GM18907 (cell line): ENCODE results near the gene KCNQ2.

Experiments used
- ATAC-seq: cut with Tn5 transposase; IDR thresholded peaks from one replicate; pipeline ENCODE4 v1.9.1; 2021; ENCODE audit warnings: mild to moderate bottlenecking, moderate library complexity; ENCODE audit not compliant: unreplicated experiment

Gene KCNQ2

GRCh38 chr20:63471717-63471980 is 806 bp downstream of the KCNQ2 start:
- ATAC-seq = no peak

DNA sequence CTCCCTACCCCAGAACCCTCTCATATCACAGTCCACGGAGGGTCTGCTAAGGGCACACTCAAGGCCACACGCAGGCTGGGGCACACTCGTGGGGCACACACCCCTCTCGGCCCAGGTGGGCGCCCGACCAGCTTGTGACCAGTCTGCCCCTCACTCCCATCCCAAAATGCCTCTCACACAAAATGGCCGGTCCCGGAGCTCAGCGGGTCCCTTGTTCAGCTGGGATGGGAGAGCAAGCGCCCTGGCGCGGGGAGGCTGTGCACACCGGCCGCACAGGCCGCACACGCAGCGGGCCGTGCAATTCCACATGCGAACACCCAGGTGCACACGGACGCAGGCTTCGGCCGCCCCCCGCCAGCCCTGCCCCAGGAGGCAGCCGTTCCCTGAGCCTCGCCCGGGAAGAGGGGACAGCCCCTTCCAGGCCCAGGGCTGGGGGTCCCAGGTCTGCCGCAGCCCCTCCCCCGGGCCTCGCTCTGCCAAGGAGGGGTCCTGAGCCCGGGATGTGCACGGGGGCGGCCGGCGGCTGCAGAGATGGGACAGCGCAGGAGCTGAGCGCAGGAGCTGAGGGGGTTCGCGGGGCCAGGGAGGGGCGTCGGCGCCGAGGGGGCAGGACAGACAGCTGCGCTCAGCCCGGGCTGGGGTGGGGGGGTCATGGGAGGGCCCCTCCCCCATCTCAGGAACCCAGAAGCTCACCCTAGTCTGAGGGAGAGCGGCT is 1.3 kb downstream of the KCNQ2 start:
- no peak for ATAC-seq

DNA sequence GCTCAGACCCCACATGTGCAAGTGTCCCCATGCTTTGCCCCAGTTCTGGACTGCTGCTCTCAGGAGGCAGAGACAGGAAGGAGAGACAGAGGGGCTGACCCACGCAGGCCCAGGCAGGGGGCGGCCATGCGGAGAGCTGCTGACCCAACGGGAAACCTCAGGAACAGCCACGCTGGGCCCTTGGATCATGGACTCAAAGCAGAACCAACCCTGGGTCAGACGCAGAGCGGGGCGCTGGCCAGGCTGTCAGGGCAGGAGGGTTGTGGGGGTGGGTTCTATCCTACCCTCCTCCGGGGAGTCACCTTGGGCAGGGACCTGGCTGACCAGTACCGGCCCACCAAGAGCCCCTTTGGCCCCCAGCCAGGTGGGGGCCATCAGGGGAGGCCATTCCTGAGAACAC is 2.0 kb downstream of the KCNQ2 start:
- no peak for ATAC-seq

DNA sequence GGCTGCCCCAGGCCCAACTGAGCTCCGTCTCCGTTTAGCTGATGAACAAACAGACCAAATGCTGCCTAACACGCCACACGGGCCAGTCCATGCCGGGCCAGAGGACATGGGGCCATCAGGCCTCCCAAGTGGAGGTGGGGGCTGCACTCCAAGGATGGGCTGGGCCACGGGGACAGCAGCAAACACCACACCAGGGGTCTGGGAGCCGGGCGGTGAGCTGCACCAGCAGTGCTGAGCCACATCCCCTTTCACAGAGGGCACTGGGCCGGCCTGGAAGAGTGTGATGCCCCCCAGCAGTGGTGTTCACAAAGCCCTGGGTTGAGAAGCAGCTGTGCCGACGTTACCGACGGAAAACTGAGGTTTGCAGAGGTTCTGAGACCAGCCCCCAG is 2.7 kb downstream of the KCNQ2 start:
- ATAC-seq = no peak

DNA sequence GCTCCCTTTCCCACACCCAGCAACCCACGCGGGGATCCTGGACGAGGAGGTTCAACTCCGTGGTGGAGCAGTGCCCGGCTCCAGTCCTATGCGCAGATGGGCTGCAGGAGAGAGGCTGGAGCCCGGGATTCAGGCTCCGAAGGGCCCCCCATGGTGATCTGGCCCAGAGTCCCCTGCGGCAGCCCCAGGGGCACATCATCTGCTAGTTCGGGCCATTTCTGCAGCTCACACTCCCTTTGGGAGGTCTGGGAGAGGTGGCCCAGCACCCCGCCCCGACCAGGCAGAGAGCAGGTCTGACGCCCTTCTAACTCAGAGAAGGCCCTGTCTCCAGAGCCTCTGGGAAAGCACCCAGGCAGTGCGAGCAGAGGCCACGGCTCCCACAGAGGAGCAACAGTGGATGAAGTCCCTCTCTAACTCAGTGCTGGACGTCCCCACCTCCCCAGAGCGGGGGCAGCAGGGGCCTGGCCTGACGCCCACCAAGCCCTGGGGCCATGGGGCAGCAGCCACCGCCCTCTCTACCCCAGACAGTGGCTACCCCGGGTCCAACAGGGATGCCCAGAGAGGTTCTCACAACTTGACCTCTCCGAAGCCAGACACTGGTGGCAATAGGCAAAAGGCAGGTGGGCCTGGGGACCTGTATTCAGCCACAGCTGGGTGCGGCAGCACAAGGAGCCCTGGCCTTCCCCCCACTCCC is 3.3 kb downstream of the KCNQ2 start:
- no peak for ATAC-seq

DNA sequence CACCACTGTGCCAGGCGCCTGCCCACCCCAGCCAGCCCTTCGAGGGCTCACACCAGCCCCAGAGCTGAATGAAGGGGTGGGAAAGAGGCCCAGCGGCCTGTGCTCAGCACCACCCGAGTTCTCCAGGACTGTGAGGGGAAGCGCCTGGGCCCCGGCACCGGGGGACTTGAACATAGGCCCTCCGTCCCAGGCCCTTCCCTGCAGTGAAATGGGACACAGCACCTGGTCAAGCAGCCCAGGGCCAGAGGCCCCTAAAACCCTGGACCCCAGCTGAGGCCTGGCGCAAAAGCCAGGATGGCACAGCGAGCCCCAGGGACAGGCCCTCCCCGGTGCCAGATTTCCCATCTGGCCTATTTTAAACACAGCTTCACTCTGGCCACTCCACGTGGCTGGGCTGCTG is 4.0 kb downstream of the KCNQ2 start:
- ATAC-seq = no peak

- ATAC-seq = no peak
Measured at GRCh38 chr20:63467294-63468083, 5.0 kb downstream of the KCNQ2 start.

DNA sequence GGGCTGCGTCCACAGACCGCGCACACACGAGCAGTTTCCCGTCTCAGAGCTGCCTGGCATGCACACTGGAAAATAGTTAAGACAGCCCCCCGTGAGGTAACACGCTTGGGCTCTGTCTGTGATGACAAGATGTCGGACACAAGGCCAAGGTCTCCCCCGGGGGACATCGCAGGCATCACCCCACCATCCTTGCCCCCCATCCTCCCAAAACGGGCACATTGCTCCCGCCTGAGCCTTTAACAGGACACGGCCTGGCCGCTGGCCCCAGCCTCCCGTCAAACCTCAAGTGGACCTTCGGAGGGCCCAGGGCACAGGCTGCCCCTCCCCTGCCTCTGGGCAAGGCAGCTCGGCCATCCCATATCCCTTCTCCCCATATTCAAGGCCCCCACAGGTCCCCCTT is 5.6 kb downstream of the KCNQ2 start:
- no peak for ATAC-seq

GRCh38 chr20:63466250-63466825 is 6.1 kb downstream of the KCNQ2 start:
- ATAC-seq = no peak

- no peak for ATAC-seq
Measured at GRCh38 chr20:63465380-63466249, 6.8 kb downstream of the KCNQ2 start.

- ATAC-seq = no peak
Measured at GRCh38 chr20:63464289-63464635, 8.2 kb downstream of the KCNQ2 start.

DNA sequence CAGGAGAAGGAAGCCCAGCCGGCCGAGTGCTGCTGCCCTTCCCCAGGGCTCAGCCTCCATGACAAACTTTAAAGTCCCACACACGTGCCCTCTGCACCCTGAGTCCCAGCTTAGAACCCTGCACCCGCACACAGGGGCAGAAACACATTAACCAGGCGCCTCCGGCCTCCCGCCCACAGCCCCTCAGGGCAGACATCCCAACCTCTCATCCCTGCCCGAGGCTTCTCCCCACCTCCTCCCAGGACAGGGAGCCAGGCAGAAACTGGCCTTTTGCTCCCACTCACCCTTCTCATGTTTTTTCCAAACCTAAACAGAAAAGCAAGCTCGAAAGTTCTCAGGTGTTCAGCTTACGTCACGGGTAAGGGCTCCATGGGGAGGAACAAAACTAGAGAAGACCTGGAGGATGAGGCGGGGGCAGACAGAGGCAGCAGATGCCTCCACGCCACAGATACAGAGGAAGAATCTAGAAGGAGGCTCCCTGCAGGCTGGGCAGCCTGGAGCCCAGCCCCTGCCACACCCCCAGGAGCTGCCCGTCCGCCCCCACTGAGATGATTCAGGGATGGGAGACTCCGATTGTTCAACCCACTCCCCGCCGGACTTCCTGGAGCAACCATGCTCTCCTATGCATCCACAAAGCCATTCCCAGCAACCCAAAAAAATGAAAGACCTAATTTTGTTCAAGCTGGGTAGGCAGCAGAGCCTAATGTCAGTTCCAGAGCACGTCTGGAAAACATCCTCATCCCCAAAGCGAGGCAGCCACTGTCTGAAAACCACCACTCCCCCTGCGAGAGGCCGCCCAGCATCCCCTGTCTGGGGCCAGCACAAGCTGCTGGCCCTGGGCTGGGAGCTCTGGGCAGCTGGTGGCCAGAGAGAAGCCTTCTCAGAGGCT is 8.8 kb downstream of the KCNQ2 start:
- ATAC-seq = no peak

DNA sequence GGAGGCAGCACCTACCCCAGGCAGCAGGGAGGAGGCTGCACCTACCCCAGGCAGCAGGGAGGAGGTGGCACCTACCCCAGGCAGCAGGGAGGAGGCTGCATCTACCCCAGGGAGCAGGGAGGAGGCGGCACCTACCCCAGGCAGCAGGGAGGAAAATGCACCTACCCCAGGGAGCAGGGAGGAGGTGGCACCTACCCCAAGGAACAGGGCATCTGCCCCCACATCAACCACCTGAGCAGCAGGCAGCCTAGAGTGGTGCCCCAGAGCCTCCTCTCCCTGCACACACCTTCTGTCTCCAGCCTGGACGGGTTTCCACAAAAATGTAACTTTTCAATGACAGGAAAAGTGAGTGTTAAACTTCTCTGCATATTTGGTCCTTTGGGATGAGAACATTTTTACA is 10.2 kb downstream of the KCNQ2 start:
- ATAC-seq = no peak

DNA sequence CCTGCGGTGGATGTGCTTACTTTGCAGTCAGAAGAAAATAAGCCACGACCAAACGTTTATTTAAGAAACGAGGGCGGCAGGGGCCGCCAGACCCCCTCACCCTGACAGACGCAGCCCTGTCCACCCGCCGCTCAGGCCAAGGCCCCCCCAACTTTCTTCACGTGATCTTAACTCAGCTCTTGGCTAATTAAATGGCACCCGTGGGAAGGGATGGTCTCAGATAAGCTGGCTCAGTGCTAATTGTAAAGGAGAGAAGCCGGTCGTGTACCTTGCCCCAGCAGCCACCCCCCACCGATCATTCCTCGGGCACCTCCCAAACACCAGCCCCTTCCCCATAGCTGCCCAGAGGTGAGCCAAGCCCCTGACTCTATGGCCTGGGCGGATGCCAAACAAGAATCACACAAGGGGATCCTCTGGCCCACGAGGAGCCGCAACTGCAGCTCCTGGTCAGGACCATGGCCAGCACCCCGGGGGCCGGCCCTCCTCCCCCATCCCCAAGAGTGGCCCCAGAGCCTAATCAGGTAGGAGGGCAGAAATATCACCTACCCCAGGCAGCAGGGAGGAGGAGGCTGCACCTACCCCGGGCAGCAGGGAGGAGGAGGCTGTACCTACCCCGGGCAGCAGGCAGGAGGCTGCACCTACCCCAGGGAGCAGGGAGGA is 11.2 kb downstream of the KCNQ2 start:
- ATAC-seq = no peak

- ATAC-seq = no peak
Measured at GRCh38 chr20:63459070-63459380, 13.4 kb downstream of the KCNQ2 start.

DNA sequence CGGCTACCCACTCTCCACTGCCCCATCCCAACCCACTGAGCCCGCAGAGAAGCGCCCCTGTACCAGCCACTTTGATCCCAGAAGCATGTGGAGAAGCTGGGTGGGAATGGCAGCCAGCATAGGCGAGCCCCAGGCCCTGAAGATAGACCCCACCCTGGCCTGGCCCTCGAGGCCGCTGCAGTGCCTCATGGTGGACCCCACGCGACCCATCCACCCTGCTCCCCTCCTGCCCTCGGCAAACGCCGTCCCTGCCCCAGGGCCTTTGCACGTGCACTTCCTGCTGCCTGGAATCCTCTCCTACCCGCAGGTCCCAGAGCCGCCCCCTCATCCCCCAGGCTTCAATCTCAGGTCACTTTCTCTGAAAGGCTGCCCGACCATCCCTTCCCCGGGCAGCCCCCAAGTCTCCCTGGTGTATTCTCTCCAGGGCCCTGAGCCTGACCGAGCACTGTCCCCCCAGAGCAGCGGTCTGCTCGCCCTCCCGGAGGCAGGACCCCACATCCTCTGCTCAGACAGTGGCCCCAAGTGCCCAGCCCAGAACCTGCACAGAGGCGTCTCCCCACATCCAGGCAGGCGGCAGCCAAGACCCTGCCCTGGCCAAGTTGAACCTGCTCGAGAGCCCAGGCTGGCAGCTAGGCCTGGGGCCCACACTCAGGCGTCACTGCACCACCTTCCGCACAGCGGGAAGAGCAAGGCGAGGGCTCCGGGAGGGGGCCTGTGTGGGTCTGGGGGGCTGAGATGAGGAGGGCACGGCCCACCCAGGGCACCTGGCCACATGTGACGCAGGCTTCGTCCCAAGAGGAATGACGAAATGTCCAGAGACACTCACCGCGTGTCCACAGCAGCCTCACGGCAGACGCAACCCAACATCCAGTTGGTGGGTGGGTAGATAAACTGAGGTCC is 14.0 kb downstream of the KCNQ2 start:
- ATAC-seq = no peak

DNA sequence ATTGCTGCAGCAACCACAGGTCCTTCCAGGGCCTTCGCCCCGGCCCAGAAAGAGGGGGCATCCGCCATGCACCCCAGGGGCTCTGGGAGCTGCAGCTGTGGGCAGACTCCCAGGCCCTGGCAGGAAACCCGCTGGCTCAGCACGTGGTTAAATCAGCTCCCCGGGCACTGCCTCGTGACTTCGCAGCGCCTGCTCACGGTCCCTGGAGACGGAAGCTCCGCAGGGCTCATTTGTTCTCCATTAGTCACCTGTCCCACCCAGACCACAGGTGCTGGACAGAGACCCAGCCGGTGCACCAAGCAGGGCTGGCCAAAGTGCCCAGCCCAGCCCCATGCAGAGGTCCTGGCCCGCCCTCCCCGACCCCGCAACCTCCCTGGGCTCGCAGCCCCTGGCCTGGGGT is 14.7 kb downstream of the KCNQ2 start:
- ATAC-seq = no peak

- ATAC-seq = no peak
Measured at GRCh38 chr20:63456429-63457284, 15.8 kb downstream of the KCNQ2 start.
